H54 (cell line): ENCODE measurements around the gene LRP1B.

Experiments
- DNase-seq: peaks from one replicate; pipeline ENCODE4 v3.0.0; 2011; ENCODE audit warnings: low spot score, mixed read lengths; ENCODE audit not compliant: insufficient read length
- FAIRE-seq: peaks from 3 replicates; lab custom pipeline; 2011; peaks lifted over from hg19 to GRCh38; lab: Jason Lieb, UNC
- POLR2A ChIP-seq: IDR thresholded peaks from 2 replicates; pipeline ENCODE4 v1.6.1; 2011; ENCODE audit warnings: low read depth, mild to moderate bottlenecking, low read length

LRP1B gene

GRCh38 chr2:141899740-141900139, 231.1 kb downstream of the LRP1B start:
- FAIRE-seq (no peak), DNase-seq (no peak)

GRCh38 chr2:141889788-141890187, 241.0 kb downstream of the LRP1B start:
- TF ChIP-seq POLR2A = no peak
- FAIRE-seq (no peak), DNase-seq (no peak)

More at GRCh38 chr2:141899740-141900139, 231.1 kb downstream of the LRP1B start:
- no peak for TF ChIP-seq POLR2A

- TF ChIP-seq POLR2A = no peak
- FAIRE-seq (no peak), DNase-seq (no peak)
Observed at GRCh38 chr2:141888987-141889555, 241.7 kb downstream of the LRP1B start.

GRCh38 chr2:141887363-141887762, 243.5 kb downstream of the LRP1B start:
- TF ChIP-seq POLR2A = no peak
- DNase-seq = no peak

GRCh38 chr2:141878016-141878415, 252.8 kb downstream of the LRP1B start:
- TF ChIP-seq POLR2A = no peak
- no peak for FAIRE-seq
- no peak for DNase-seq

More at GRCh38 chr2:141887363-141887762, 243.5 kb downstream of the LRP1B start:
- FAIRE-seq = no peak

GRCh38 chr2:141871913-141872634, 258.7 kb downstream of the LRP1B start:
- TF ChIP-seq POLR2A = no peak
- DNase-seq (no peak), FAIRE-seq (no peak)

GRCh38 chr2:141869572-141869971, 261.2 kb downstream of the LRP1B start:
- no peak for DNase-seq
- no peak for TF ChIP-seq POLR2A
- no peak for FAIRE-seq

- no peak for TF ChIP-seq POLR2A
- FAIRE-seq = no peak
- no peak for DNase-seq
Observed at GRCh38 chr2:141863964-141864363, 266.9 kb downstream of the LRP1B start.

- DNase-seq = no peak
- no peak for TF ChIP-seq POLR2A
- no peak for FAIRE-seq
Observed at GRCh38 chr2:141856215-141856919, 274.4 kb downstream of the LRP1B start.

GRCh38 chr2:141848191-141848590, 282.6 kb downstream of the LRP1B start:
- DNase-seq (no peak), FAIRE-seq (no peak)
- no peak for TF ChIP-seq POLR2A

- FAIRE-seq (no peak), DNase-seq (no peak)
- no peak for TF ChIP-seq POLR2A
Observed at GRCh38 chr2:141844231-141844630, 286.6 kb downstream of the LRP1B start.

GRCh38 chr2:141835103-141835502, 295.7 kb downstream of the LRP1B start:
- no peak for TF ChIP-seq POLR2A
- FAIRE-seq (no peak), DNase-seq (no peak)

GRCh38 chr2:141828761-141829160, 302.1 kb downstream of the LRP1B start:
- FAIRE-seq (no peak), DNase-seq (no peak)
- TF ChIP-seq POLR2A = no peak

- TF ChIP-seq POLR2A = no peak
- FAIRE-seq = no peak
- DNase-seq = no peak
Observed at GRCh38 chr2:141824790-141825189, 306.0 kb downstream of the LRP1B start.
